ENCODE data around the gene ADD2.

GRCh38 chr2:70657246-70657645 lies 110.8 kb downstream of the ADD2 start:
- TF ChIP-seq CTCF (IDR thresholded peaks at IDR 0.05) = no peak
- no peak for TF ChIP-seq POLR2A (IDR thresholded peaks at IDR 0.05)
